HG03558 (cell line): ENCODE results near the gene BLOC1S3.

Experiments used
- ATAC-seq: cut with Tn5 transposase; IDR thresholded peaks from one replicate; pipeline ENCODE4 v1.9.1; 2021; ENCODE audit warnings: moderate number of reproducible peaks; ENCODE audit not compliant: unreplicated experiment; ENCODE audit errors: extremely low read depth

The BLOC1S3 gene

DNA sequence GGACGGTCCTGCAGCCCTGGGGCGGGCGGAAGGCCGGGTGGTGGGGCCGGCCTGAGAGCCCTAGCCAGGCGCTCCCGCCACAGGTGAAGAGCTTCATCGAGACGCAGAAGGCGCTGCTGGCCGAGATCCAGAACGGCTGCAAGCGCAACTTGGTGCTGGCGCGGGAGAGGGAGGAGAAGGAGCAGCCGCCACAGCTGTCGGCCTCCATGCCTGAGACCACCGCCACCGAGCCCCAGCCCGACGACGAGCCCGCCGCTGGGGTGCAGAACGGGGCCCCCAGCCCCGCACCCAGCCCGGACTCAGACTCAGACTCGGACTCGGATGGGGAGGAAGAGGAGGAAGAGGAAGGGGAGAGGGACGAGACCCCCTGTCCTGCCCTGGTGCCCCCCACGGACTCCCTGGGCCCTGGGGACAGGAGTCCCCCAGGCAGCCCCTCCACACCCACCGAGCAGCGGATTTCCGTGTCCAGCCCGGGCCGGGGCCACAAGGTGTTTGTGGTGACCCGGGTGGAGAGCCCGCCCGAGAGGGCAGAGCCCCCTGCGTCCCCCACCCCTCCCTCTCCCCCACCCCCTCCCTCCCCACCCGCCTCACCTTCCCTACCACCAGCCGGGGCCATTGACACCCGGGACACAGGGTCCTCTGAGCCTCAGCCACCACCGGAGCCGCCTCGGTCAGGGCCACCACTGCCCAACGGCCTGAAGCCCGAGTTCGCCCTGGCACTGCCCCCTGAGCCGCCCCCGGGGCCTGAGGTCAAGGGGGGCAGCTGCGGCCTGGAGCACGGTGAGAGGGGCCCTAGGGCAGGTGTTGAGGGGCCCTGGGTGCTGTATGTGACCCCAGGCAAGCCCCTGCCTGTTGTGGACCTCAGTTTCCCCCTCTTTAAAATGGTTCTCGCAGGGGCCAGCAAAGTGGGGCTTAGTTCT is 33.1 kb upstream of the BLOC1S3 start:
- no peak for ATAC-seq

DNA sequence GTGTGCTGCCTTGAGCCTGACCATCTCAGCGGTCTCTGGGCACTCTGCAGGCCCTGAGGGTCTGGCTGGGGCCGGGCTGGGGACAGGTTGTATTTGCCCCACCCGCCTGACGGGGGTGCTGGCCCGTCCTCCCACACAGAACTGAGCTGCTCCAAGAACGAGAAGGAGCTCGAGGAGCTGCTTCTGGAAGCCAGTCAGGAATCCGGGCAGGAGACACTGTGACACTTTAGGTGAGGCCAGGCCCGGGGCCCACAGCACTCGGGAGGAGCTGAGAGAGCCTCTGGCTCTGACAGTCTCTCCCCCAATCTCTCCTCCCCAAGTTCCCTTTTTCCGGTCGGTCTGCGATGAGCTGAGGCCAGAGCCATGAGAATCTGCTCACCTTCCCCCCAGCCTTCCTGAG is 32.3 kb upstream of the BLOC1S3 start:
- ATAC-seq: no peak

DNA sequence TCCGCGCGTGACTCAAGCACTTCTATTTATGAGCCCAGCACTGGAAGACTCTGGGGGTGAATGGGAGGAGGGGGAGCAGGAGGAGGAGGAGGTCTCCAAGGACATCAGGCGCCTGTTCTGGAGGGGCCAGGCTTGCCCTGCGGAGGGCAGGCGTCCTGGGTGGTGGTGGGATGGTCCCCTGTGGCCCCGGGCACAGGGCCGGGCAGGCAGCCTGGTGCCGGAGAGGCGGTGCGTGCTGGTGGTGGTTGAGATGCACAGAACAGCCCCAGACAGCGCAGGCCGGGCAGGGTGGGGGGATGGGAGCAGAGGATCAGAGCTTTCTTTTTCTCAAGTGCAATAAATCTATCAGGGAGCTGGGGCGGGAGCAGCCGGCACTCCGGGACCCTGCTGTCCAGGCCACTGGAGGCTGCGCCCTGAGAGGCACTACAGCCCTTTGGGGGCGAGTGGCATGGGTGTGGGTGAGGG is 31.8 kb upstream of the BLOC1S3 start:
- no peak for ATAC-seq

DNA sequence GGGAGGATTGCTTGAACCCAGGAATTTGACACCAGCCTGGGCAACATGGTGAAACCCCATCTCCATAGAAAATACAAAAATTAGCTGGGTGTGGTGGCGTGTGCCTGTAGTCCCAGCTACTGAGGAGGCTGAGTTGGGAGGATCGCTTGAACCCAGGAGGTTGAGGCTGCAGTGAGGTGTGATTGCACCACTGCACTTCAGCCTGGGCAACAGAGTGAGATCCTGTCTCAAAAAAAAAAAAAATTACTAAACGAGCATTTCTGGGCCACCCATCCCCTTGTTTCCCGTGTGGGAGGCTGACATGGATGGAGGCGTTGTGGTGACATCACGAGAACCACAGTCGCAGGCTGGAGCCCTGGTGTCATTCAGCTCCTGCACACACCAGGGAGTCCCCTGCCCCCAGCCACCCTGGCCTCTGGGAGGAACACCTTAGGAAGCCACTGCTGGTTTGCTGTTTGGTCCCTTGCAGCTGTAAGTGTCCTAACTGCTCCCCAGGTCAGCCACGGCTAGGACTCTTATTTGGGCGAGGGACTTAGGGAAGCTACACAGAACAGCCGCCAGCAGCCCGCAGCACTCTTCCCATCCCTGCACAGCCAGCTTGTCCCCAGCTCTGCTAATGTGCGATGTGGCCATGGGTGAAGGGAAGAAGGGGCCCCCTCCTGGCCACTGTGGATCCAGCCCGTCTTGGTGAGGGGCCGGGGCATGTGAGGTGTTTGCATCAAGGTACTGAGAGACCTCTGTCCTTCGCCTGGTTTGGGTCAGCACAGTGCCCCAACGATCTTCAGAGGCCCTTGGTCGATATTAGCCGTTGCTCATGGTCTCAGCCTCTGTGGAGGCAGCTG is 30.5 kb upstream of the BLOC1S3 start:
- no peak for ATAC-seq

DNA sequence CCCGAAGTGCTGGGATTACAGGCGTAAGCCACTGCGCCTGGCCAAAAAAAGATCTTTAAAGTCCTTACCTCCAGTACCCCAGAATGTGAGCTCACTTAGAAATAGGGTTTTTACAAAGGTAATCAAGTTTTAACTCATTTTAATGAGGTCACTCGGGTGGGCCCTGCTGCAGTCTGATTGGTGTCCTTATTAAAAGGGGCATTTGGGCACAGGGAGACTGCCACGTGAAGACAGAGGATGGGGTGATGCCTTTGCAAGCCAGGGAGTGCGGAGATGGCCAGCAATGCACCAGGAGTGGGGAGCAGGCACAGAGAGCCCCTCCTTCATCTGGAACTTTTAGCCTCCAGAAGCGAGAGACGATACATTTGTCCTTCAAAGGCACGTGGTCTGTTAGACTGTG is 29.5 kb upstream of the BLOC1S3 start:
- ATAC-seq: no peak

DNA sequence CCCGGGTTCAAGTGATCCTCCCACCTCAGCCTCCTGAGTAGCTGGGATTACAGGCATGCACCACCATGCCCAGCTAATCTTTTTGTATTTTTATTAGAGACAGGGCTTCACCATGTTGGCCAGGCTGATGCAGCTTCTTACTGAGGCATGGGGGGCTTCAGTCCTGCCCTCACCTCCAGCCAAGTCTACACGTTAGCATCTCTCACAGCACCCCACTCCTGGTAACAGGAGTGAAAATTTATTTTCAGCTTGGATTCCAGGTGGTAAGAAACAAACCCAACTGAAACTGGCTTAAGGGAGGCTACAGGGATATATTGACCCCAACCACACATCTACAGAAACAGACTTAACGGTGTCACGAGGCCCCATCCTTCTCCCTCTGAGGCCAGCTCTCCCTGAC is 28.4 kb upstream of the BLOC1S3 start:
- ATAC-seq: no peak

DNA sequence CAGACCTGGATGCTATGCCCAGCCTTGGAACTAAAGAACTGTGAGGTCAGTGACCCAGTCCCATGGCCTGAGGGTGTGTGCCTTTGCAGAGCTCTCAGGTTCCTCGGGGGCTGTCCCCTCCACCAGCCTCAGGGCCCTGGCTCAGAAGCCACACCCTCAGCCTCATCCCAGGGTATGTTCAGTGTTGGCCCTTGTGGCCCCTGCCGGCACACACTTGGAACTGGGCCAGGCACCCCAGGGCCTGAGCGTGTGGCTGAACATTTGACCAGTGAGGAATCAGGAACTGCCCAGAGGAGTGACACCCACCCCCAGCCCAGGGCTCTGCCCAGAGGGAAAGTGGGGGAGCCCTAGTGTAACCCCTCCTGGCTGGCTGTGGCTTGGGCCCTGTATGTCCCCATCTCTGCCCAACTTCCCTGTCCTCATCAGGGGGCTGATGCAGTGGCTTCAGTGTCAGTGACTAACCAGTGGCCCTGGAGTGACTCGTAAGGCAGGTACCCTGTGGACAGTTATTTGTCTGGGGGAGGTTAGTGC is 27.8 kb upstream of the BLOC1S3 start:
- ATAC-seq: no peak

DNA sequence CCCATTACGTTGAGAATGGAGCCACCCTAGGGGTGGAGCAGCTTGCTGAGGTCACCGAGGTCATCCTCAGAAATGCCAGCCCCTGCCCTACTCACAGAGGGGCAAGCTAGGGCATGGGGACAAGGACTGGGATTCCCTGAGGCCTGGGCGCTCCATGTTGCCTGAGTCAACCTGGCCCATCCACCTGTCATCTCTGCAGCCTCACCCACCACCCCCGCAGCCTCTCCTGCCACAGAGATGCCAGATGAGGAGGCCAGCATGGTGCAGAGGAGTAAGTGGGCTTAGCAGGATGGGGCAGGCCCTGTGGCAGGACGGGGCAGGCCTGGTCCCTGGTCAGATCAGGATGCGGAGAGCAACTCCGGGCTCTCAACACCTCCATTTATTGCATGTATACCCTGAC is 27.3 kb upstream of the BLOC1S3 start:
- ATAC-seq: no peak

DNA sequence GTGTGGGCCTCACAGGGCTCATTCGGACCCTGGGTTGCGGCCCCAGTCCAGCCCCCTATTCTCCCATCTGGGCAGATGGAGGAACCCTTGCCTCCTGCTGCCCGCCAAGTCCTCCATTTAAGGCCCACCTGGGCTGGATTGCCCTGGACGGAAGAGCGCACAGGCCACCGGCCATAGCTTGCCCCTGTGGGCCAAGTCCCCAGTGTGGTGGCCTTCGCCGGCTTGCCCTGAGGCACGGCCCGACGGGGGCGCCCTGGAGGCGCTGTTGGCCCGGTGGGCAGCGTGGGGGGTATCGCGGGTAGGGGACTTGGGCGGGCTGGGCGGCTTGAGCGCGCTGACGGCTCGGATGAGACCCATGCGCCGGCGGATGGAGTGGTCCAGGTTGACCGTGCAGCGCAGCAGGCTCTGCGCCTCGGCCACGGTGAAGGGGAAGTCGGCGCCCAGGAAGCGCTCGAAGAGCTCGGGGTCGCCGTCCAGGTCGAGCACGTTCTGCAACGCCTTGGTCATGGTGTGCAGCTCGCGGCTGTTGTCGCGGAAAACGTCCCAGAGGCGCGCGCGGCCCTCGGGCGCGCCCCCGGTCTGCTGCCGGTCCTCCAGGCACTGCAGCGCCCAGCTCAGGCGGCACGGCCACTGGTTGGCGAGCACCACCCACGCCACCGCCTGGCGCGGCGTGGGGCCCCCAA is 26.6 kb upstream of the BLOC1S3 start:
- ATAC-seq: no peak

DNA sequence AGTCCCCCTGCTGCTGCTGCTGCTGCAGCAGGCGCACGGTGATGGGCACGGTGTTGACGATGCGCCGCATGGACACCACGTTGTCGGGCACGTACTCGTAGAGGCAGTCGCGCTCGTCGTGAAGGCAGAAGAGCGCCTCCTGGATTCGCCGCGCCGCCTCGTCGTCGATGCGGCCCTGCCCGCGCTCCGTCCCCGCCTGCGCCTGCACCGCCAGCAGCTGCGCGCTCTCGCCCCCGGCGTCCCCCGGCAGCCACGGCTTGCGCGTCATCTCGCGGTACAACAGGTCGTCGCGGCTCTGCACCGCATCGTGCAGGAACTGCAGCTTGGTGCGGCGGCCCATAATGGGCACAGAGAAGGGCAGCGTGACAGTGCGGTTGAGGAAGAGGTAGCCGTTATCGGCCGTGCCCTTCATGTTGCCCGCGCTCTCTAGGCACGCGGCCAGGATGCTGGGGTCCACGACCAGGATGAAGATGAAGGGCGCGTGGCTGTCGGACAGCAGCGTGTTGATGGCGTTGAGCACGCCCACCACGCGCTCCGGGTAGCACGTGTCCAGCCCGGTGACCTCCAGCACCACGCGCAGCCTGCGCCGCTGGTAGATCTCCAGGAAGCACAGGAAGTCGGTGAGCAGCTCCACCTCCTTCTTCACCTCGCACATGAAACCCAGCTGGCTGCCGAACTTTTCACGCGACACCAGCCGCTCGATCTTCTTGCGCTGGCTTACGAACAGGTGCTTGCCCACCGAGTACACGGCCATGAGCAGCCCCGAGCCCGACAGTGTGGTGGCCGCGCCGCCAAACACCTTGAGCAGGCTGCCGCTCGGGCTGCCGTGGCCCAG is 25.9 kb upstream of the BLOC1S3 start:
- no peak for ATAC-seq

DNA sequence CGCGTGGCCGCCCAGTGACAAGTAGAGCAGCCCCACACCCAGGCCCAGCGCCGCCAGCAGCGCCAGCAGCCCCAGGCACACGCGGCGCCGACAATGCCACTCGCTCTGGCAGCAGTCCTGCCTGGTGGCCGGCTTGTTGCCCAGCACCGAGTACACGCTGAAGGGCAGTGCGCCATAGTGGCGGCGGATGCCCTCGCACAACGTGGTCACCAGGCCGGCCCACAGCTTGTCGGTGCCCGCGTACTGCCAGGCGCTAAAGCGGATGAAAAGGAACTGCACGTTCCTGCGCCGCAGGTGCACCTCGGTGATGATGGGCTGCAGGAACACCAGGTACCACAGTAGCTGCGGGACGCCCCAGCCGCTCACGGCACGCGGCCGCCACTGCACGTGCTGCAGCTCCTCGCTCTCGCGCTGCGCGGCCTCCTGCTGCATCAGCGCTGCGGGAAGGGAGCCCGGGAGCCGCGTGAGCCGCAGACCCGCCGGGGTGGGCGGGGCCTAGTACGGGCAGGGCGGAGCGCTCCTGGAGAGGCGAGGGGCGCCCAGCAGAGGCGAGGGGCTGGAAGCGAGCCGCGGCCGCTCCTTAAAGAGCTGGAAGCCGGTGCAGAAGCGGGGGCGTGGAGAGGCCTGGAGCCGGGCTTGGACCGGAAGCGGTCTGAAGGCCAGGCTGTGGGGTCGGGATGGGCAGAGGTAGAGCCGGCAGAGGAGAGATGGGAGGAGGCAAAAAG is 25.1 kb upstream of the BLOC1S3 start:
- no peak for ATAC-seq

DNA sequence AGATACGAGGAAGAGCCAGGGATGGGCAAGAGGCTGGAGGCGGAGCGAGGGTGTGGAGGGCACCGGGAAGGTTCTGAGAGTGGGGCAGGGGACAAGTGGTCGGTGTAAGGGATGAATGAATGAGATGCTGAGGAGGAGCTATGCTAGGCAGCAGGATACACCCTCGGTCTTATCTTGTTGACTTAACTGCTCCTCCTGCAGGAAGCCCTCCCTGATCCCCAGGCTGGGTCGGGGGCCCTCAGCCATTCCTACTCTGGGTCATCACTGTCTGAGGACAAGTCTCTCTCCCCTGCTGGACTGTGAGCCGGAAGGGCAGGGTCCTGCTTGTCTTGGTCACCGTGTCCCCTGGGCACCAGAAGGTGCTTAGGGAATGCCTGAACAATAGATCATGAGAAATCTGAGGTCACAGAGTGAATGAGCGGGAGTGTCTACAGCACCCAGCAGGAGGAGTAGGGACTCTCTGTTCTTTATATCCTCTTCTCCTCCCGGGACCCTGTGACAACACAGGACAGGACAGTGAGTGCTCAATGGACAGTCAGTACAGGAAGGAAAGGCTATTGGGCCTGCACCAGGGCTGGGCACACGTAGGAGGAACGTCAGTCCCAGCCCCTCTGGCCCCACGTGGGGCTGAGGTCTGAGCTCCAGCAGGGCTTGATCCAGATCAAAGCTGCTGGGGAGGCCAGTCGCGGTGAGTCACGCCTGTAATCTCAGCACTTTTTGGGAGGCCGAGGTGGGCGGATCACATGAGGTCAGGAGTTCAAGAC is 24.3 kb upstream of the BLOC1S3 start:
- no peak for ATAC-seq

DNA sequence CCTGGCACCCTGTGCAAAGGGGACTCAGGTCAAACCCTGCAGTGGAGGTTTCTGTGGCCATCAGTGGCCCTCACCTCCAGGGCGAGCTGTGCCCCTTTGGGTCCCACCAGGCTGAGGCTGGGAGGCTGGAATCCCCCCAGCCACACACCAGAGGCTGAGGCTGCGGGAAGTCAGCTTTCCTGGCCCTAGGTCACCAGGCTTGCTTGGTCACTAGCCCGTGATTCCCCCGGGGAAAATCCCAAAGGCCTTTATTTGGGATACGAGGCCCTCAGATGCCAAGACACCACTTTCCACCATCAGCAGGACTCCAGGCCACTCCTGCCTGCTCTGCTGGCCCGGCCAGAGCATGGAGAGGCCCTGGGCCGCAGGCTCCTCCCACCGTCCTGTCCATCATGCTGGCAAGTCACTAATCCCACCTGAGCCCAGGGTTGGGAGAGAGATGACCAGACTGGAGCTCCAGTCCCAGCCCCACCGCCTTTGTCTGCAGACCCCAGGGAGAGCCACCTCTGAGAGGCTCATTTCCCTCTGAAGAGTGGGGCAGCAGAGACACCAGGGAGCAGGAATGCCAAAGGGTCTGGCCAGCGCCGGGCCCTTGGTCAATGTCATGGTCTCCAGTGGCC is 22.5 kb upstream of the BLOC1S3 start:
- ATAC-seq: no peak

DNA sequence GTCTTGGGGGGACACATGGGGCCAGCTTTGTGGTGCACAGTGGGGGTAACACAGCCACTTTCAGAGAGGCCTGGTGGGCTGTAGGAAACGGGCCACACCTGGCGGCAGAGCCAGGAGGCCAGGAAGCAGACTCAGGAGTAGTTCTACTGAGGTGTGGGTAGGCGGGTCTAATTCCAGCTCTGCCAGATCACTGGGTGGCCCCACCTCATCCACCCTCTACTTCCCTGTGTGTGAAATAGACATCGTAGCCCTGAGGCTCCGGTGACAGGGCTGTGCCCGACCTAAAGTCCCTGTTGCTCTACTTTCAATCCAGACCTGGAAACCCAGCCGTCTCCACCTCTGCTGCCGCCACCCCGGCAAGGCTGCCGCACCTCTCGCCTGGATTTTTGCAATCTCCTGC is 21.8 kb upstream of the BLOC1S3 start:
- ATAC-seq: no peak

DNA sequence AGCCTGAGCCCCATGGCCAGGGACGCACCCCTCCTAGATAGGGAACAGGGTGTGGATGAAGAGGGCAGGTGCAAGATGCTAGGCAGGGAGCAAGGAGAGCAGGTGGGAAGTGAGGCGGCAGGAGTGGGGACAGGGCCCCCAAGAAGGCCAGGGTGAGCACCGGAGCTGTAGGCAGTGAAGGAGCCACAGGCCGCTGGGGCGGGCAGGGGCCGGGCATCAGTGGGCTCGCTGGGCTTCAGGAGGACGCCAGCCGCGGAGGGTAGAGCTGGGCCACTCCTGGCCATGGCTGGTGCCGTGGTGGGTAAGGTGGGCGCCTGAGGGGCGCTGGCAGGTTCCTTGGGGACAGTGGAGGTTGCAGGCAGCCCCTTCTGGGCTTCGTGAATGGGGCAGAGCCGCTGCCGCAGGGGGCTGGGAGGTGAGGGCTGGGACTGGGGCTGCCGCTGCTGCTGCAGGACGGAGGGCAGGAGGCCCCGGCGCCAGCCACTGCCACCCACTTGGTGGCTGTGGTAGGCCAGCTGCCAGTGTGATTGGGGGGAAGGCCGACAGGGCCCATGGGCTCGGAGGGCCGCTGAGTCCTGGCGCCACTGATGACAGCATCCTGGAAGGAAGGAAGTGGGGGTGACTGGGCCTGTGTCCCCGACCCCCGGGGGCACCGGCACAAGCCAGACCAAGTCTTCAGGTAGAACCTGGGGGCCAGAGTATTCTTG is 19.9 kb upstream of the BLOC1S3 start:
- ATAC-seq: no peak

DNA sequence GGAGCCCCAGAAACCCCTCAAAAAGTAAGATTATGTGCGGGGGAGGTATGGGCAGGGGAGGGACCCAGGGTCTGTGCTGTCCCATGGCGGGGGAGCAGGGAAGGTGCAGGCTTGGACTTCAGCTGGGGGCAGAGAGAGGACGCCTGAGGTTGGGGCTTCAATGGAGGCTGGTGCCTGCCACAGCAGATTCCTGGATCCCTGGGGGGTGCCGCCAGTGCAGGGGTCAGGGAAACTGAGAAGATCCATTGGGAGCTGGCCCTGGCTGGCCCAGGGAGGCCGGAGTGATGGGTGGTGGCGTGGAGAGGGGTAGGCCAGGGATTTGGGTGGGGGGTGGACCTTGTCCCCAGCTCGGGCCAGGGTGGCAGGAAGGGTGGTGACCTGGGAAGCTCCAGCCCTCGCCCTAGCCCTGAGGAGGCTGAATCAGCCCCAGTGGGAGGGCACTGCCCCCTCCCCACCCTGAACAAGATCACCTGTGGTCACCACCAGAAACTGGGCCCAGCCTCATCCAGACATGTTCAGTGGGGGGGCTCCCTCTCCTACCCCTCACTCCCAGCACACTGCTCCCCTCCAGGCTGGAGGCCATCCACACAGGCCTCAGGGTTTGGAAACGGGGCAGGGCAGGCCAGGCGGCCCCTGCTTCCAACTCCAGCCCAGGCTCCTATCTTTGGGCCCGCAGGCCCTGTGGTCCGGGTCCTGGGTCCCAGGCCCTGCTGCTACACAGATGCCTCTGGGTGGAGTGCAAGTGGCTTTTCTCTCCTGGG is 19.2 kb upstream of the BLOC1S3 start:
- no peak for ATAC-seq

DNA sequence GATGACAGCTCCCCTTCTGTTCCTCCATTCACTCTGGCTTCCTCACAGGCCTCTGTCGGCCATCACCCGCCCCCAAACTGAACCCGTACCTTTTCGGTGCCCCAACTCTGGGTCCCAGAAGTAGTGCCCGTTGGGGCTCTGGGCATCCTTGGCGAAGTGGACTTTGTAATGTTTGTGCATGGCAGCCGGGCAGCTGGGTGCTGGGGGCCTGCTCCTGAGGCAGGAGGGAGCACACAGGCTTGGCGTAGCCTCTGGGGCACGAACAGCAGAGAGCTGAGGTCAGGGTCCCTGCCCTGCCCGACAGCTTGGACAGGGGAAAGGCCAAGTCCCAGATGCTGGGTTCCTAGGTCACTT is 18.6 kb upstream of the BLOC1S3 start:
- ATAC-seq: no peak
